ENCODE data around the gene FBLN5. TPM values are rescaled to one million over a fixed set of nuclear protein-coding genes. Genes with fewer than 3 reads are reported as not detected.
"Not testable (repeated sequence)": the region's sequence is repeated elsewhere in the genome, so short reads cannot be mapped to it uniquely, and the experiment has no call there.

The FBLN5 gene
- total RNA-seq, 1 donor from 2014 or later, result 130 TPM

DNA sequence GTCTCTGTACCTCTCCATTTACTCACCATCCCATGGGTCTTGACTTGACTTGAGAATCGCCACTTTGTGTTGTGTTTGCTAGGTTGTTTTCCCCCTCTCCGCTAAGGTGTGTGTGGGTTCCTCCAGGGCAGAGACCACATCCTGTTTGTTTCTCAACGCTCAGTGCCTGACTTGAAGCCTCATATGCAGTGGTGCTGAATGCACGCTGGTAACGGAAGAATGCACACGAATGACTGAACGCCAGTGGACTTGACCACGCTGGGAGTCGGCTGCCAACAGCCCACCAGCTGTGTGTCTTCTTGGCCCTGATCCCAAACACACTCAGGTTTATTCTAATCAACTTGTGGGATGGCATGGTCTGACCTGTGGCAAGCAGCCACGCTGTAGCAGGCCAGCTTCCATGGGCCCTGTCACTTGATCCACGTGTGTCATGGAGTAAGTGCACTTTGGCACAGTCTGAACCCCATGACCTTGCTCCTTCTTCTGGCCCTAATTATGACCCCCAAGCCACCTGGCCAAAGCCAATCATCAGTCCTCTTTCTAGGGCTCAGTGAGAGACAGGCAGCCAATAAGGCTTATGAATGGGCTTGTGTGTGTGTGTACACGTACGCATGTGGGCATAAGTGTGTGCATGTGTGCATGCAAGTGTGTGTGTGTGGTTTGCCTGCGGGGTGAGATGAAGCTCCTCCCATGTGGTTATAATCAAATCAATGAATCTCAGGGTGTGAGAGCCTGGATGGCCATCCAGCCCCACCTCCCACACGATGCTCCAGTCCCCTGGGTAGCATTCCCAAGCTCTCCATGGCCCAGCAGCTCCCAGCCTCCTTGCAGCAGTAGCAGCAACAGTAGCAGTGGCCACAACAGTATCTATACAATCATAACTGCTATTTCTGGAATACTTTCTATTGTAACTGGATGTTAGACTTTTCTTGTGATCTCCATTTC is 73.8 kb downstream of the FBLN5 start:
- DNase-seq (no peak), ATAC-seq (peak; percentile 4 to 56)
- Histone ChIP-seq H3K4me1 (peaks cover 60% of the 10 kb centered on the region), H3K9me3 (no peaks in the 10 kb centered on the region), H3K4me3 (no peak overlapping the region), H3K27ac (peak overlapping the region; percentile 81), H3K36me3 (peaks cover 28% of the 10 kb centered on the region), H3K27me3 (ENCODE audit: low read depth) (no peaks in the 10 kb centered on the region)
- TF ChIP-seq, protein P1, sequence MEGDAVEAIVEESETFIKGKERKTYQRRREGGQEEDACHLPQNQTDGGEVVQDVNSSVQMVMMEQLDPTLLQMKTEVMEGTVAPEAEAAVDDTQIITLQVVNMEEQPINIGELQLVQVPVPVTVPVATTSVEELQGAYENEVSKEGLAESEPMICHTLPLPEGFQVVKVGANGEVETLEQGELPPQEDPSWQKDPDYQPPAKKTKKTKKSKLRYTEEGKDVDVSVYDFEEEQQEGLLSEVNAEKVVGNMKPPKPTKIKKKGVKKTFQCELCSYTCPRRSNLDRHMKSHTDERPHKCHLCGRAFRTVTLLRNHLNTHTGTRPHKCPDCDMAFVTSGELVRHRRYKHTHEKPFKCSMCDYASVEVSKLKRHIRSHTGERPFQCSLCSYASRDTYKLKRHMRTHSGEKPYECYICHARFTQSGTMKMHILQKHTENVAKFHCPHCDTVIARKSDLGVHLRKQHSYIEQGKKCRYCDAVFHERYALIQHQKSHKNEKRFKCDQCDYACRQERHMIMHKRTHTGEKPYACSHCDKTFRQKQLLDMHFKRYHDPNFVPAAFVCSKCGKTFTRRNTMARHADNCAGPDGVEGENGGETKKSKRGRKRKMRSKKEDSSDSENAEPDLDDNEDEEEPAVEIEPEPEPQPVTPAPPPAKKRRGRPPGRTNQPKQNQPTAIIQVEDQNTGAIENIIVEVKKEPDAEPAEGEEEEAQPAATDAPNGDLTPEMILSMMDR (IDR thresholded peaks at IDR 0.05), result no peak
- intact Hi-C loops (cut with DNase I), result no loop called here

DNA sequence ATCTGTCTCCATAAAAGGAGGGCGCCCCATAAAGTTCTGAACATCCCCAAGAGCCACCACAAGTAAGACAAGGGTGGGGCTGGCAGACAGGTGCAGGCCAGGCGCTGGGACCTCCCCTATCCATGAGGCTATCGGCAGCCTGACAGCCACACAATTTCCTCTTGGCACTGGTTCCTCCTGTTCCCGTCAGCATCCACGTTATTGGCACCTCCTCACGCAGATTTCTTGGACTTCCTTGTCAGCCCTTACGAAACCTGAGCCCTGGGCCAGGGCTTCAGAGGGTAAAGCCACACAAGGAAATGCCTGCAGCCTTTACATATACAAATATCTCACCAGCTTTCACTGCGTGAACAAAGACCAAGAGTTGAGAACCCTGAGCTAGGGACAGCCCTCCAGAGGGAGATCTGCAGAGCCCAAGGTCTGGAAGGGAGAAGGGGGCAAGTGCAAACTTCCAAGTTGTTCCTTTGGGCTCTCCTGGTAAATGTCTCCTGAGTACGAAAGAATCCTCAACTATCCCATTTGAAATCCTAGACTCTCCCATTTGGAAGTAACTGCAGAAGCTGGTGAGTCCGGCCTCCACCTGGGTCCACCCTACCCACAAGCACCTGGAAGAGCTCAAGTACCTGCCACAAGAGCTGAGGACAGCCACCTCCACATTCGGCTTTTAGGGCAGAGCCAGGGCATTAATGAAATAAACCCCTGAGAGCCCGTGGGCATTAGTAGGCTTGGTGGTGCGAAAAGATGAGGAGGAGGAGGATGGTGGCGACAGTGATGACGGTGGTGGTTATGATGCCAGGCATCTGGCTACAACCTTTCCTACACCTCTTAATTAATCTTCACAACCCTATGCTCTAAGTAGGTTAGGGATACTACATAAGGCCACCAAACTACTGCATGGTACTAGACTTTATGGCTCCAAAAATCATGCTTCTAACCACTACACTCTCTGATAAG is 74.7 kb downstream of the FBLN5 start:
- H3K27me3 ChIP-seq (ENCODE audit: low read depth), result no peaks in the 10 kb centered on the region
- no peaks in the 10 kb centered on the region for H3K9me3 ChIP-seq
- TF ChIP-seq, protein P1 (IDR thresholded peaks at IDR 0.05), result no peak
- H3K4me3 ChIP-seq, result peak overlapping the region; percentile 12
- intact Hi-C loops (cut with DNase I), result no loop called here
- ATAC-seq (peak; percentile 88 to 90), DNase-seq (peak; percentile 85)
- H3K36me3 ChIP-seq, result peaks cover 32% of the 10 kb centered on the region
- H3K27ac ChIP-seq, result peak overlapping the region; percentile 81
- H3K4me1 ChIP-seq, result peaks cover 60% of the 10 kb centered on the region

DNA sequence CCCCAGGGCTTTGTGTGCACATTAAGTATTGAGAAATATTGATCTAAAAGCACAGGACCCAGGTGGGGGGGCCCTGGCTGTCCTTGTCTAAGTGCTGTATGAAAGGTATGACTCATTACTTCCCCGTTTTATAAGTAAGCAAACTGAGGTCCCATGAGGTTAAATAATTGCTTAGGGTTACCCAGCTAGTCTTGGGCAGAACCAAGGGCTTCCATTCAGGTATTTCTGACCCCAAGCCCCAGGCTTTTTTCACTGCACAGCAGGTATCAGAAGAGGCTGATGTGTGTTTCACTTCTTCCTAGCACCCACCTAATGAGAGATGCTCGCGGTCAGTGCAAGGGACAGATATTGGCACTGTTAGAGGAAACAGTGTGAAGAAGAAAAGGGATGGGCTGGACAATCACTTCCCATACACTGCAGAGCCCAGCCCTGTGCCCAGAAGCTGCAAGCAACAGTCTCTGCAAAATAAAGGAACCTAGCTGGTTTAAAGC is 75.4 kb downstream of the FBLN5 start:
- DNase-seq, result peak; percentile 73
- H3K36me3 ChIP-seq, result peaks cover 25% of the 10 kb centered on the region
- peak overlapping the region; percentile 81 for H3K27ac ChIP-seq
- no peaks in the 10 kb centered on the region for H3K9me3 ChIP-seq
- no peak overlapping the region for H3K4me3 ChIP-seq
- no peaks in the 10 kb centered on the region for H3K27me3 ChIP-seq (ENCODE audit: low read depth)
- intact Hi-C loops (cut with DNase I), result no loop called here
- TF ChIP-seq, protein P1 (IDR thresholded peaks at IDR 0.05), result no peak
- peaks cover 60% of the 10 kb centered on the region for H3K4me1 ChIP-seq
- peak; percentile 46 to 72 for ATAC-seq

DNA sequence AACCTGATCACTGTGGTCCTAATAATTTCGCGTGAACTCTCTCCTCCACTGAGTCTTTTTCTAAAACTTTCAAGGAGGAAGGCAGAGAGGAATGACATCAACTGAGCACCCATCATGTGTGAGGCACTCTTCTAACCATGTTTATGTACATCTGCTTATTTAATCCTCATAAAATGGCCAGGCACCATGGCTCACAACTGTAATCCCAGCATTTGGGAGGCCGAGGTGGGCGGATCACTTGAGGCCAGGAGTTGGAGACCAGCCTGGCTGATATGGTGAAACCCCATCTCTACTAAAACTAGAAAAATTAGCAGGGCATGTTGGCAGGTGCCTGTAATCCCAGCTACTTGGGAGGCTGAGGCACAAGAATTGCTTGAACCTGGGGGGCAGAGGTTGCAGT is 76.1 kb downstream of the FBLN5 start:
- H3K4me3 ChIP-seq; DNase-seq; ATAC-seq; H3K9me3 ChIP-seq; intact Hi-C loops (cut with DNase I); H3K27me3 ChIP-seq (ENCODE audit: low read depth): not testable (repeated sequence)
- peak overlapping the region; percentile 81 for H3K27ac ChIP-seq
- H3K36me3 ChIP-seq, result peaks cover 18% of the 10 kb centered on the region
- peaks cover 64% of the 10 kb centered on the region for H3K4me1 ChIP-seq

DNA sequence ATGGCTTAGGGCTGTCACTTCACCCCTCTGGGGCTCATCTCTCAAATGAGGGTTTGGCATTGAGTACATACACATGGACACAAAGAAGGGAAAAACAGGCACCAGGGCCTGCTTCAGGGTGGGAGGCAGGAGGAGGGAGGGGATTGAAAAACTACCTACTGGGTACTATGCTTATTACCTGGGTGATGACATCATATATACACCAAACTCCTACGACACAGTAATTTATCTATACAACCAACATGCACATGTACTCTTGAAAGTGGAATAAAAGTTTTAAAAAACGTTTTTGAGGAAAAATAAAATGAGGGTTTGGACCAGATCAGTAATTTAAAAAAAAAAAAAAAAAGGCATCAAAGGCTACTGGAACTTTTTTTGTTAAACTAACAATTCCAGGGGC is 76.6 kb downstream of the FBLN5 start:
- Histone ChIP-seq H3K36me3 (peaks cover 17% of the 10 kb centered on the region), H3K27me3 (ENCODE audit: low read depth) (no peaks in the 10 kb centered on the region), H3K9me3 (no peaks in the 10 kb centered on the region), H3K4me1 (peaks cover 62% of the 10 kb centered on the region), H3K27ac (peak overlapping the region; percentile 74), H3K4me3 (no peak overlapping the region)
- TF ChIP-seq, protein P1 (IDR thresholded peaks at IDR 0.05), result no peak
- intact Hi-C loops (cut with DNase I), result no loop called here
- no peak for DNase-seq
- no peak for ATAC-seq
